OCI-LY7 (cell line): Measurements from ENCODE around the gene FCGBP. TPM values are rescaled to one million over a fixed set of nuclear protein-coding genes. Genes with fewer than 3 reads are reported as not detected.
A peak's percentile ranks its signal among the peaks of the same experiment; 100 is the strongest.

Experiments
- BruUV-seq: library from RNA; stranded (reverse); fragments of 400-500 nt; replicated peaks from 2 replicates; lab custom pipeline; 2021; lab: Mats Ljungman, UMichigan
- CTCF ChIA-PET: fragments of 300-600 bp; sonication (Branson Sonifier 250); formaldehyde crosslinking; loops from one replicate; lab custom pipeline; 2022; ENCODE audit warnings: antibody characterized with exemption; ENCODE audit not compliant: unreplicated experiment; lab: Charles Lee
- POLR2A ChIA-PET: fragments of 300-600 bp; sonication (Branson Sonifier 250); formaldehyde crosslinking; loops from one replicate; lab custom pipeline; 2022; ENCODE audit warnings: antibody characterized with exemption; lab: Charles Lee
- DNase-seq: peaks from one replicate; pipeline ENCODE4 v3.0.0-alpha.2; 2015; ENCODE audit warnings: low spot score
- H2AFZ ChIP-seq: fragments of 200-600 bp; sonication (generic), shearing (Covaris generic); 2 replicates; pipeline ENCODE4 v1.6.1; 2014; ENCODE audit warnings: mild to moderate bottlenecking, antibody characterized with exemption, low read length, moderate library complexity
- H3K27ac ChIP-seq: fragments of 200-600 bp; sonication (generic); 2 replicates; pipeline ENCODE4 v1.5.1; 2014; ENCODE audit warnings: mixed run types, low read depth, mild to moderate bottlenecking, moderate library complexity, low read length, inconsistent platforms; ENCODE audit not compliant: poor library complexity, severe bottlenecking
- H3K36me3 ChIP-seq: fragments of 200-600 bp; sonication (generic); 2 replicates; pipeline ENCODE4 v1.6.1; 2014; ENCODE audit warnings: mild to moderate bottlenecking, antibody characterized with exemption, low read length, moderate library complexity, mixed read lengths; ENCODE audit not compliant: insufficient read depth
- H3K4me1 ChIP-seq: fragments of 200-600 bp; sonication (generic); 2 replicates; pipeline ENCODE4 v1.5.1; 2014; ENCODE audit warnings: mild to moderate bottlenecking, low read length; ENCODE audit not compliant: insufficient read depth, poor library complexity, severe bottlenecking
- H3K4me2 ChIP-seq: fragments of 200-600 bp; sonication (generic); 2 replicates; pipeline ENCODE4 v1.6.1; 2014; ENCODE audit warnings: mild to moderate bottlenecking, low read length
- H3K4me3 ChIP-seq: fragments of 200-600 bp; sonication (generic); 2 replicates; pipeline ENCODE4 v1.5.1; 2014; ENCODE audit warnings: mild to moderate bottlenecking, low read depth, low read length; ENCODE audit not compliant: poor library complexity, severe bottlenecking
- H3K79me2 ChIP-seq: fragments of 200-600 bp; sonication (generic); 2 replicates; pipeline ENCODE4 v1.6.1; 2016; ENCODE audit warnings: low read depth, mild to moderate bottlenecking, low read length, moderate library complexity, mixed read lengths; ENCODE audit not compliant: insufficient read depth
- H3K9me2 ChIP-seq: fragments of 200-600 bp; sonication (generic); 2 replicates; pipeline ENCODE4 v1.6.1; 2016; ENCODE audit warnings: mild to moderate bottlenecking, low read length, mixed read lengths; ENCODE audit not compliant: insufficient read depth
- H3K9me3 ChIP-seq: fragments of 200-600 bp; sonication (generic); 2 replicates; pipeline ENCODE4 v1.6.1; 2014; ENCODE audit warnings: mild to moderate bottlenecking, mixed run types, low read length, mixed read lengths
- H4K20me1 ChIP-seq: fragments of 200-600 bp; sonication (generic); 2 replicates; pipeline ENCODE4 v1.6.1; 2014; ENCODE audit warnings: mild to moderate bottlenecking, antibody characterized with exemption, low read length, moderate library complexity, mixed read lengths; ENCODE audit not compliant: insufficient read depth
- EZH2phosphoT487 ChIP-seq: fragments of 200-600 bp; sonication (generic); IDR thresholded peaks from 2 replicates; pipeline ENCODE4 v1.6.1; 2018; ENCODE audit warnings: low read depth, borderline replicate concordance, mild to moderate bottlenecking, mixed run types, antibody characterized with exemption, low read length, moderate library complexity, mixed read lengths
- intact Hi-C: fragments of 100-400 bp; cut with micrococcal nuclease; formaldehyde crosslinking; loops from one replicate; pipeline ENCODE4 v1.10.0; 2022; ENCODE audit not compliant: unreplicated experiment
- total RNA-seq, 2 experiments: library from RNA; depleted of rRNA in 1 of 2; stranded (reverse); fragments of >200 nt in 1 of 2; shearing (Covaris generic) in 1 of 2; gene quantifications; 2 replicates each; pipeline ENCODE4 v1.2.3, GENCODE V29; 2014 to 2022
- TF ChIP-seq, protein P1 (sequence below): fragments of 200-600 bp; sonication (generic); conservative IDR thresholded peaks from 2 replicates; pipeline ENCODE4 v1.5.1; 2014; ENCODE audit warnings: mild to moderate bottlenecking, antibody characterized with exemption, low read length, moderate library complexity, mixed read lengths

Gene FCGBP
- total RNA-seq, 2 experiments from 2014 or later: 0.41 to 1.7 TPM

DNA sequence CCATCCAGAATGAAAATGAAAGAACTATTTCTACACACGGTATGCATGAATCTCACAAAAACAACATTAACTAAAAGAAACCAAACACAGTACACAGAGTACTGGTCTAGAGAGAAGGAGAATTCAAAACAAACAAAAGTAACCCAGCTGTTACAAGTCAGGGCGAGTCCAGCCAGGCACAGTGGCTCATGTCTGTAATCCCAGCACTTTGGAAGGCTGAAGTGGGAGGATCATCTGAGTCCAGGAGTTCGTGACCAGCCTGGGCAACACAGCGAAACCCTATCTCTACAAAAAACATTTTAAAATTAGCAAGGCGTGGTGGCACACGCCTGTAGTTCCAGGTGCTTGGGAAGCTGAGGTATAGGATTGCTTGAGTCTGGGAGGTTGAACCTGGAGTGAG is 34.8 kb upstream of the FCGBP start:
- H3K4me2 ChIP-seq: peak overlapping the region; percentile 84

DNA sequence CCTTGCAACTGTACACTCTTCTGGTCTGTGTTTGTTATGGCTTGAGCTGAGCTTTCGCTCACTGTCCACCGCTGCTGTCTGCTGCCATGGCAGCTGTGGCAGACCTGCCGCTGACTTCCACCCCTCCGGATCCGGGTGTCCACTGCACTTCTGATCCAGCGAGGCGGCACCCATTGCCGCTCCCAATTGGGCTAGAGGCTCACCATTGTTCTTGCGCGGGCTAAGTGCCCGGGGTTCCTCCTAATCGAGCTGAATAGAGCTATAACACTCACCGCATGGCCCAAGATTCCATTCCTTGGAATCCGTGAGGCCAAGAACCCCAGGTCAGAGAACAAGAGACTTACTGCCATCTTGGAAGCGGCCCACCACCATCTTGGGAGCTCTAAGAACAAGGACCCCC is 34.4 kb upstream of the FCGBP start:
- H3K36me3 ChIP-seq: peaks cover 15% of the 10 kb centered on the region
- ChIA-PET CTCF (no interaction called here), POLR2A (interaction anchor here (0.6 to 2.2 kb wide), 3 partner anchors 12 to 135 kb away, joined by 3 to 12 read pairs (median 7); partner anchors contain the start of gene DYRK1B)
- no TSS peak for BruUV-seq
- no peaks in the 10 kb centered on the region for H4K20me1 ChIP-seq
- DNase-seq: no peak
- intact Hi-C loops: no loop called here
- no peak overlapping the region for H3K27ac ChIP-seq
- no peaks in the 10 kb centered on the region for H3K9me2 ChIP-seq
- H3K79me2 ChIP-seq: peaks cover 15% of the 10 kb centered on the region
- peaks cover 23% of the 10 kb centered on the region for H3K4me1 ChIP-seq
- H2AFZ ChIP-seq: peak overlapping the region; percentile 64; the same call in 1 of the 2 replicates
- TF ChIP-seq, protein P1, sequence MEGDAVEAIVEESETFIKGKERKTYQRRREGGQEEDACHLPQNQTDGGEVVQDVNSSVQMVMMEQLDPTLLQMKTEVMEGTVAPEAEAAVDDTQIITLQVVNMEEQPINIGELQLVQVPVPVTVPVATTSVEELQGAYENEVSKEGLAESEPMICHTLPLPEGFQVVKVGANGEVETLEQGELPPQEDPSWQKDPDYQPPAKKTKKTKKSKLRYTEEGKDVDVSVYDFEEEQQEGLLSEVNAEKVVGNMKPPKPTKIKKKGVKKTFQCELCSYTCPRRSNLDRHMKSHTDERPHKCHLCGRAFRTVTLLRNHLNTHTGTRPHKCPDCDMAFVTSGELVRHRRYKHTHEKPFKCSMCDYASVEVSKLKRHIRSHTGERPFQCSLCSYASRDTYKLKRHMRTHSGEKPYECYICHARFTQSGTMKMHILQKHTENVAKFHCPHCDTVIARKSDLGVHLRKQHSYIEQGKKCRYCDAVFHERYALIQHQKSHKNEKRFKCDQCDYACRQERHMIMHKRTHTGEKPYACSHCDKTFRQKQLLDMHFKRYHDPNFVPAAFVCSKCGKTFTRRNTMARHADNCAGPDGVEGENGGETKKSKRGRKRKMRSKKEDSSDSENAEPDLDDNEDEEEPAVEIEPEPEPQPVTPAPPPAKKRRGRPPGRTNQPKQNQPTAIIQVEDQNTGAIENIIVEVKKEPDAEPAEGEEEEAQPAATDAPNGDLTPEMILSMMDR: no peak
- no peak for TF ChIP-seq EZH2phosphoT487
- peak overlapping the region; percentile 84; the same call in 1 of the 2 replicates for H3K4me2 ChIP-seq
- H3K9me3 ChIP-seq: no peaks in the 10 kb centered on the region
- H3K4me3 ChIP-seq: no peak overlapping the region

More for the DNA sequence above, 34.8 kb upstream of the FCGBP start:
- POLR2A ChIA-PET: interaction anchor here (0.6 to 2.2 kb wide), 5 partner anchors 9 to 135 kb away, joined by 3 to 12 read pairs (median 6); partner anchors contain the start of genes DYRK1B and ZNF780A
- Histone ChIP-seq H3K79me2 (peaks cover 15% of the 10 kb centered on the region), H3K36me3 (peaks cover 20% of the 10 kb centered on the region), H3K4me1 (peaks cover 23% of the 10 kb centered on the region), H3K4me3 (peak overlapping the region; percentile 86), H4K20me1 (no peaks in the 10 kb centered on the region), H3K9me2 (no peaks in the 10 kb centered on the region), H3K9me3 (no peaks in the 10 kb centered on the region), H2AFZ (peak overlapping the region; percentile 64; the same call in 1 of the 2 replicates), H3K27ac (no peak overlapping the region)
- intact Hi-C loops: no loop called here
- CTCF ChIA-PET: interaction anchor here (0.6 to 1.7 kb wide), 3 partner anchors 12 to 71 kb away, joined by 3 to 4 read pairs (median 3); no protein-coding TSS in a partner anchor
- DNase-seq: no peak
- no TSS peak for BruUV-seq
- no peak for TF ChIP-seq EZH2phosphoT487
- TF ChIP-seq, protein P1: no peak

DNA sequence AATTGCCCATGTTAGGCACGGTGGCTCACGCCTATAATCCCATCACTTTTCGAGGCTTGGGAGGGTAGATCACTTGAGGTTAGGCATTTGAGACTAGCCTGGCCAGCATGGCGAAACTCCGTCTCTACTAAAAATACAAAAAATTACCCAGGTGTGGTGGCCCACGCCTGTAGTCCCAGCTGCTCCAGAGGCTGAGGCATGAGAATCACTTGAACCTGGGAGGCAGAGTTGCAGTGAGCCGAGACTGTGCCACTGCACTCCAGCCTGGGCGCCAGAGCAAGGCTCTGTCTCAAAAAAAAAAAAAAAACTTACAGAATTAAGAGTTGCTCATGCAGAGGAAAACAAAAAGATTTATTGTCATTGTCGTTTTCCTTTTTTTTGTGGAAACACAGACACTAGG is 33.1 kb upstream of the FCGBP start:
- Histone ChIP-seq H3K79me2 (peaks cover 15% of the 10 kb centered on the region), H3K27ac (no peak overlapping the region), H3K4me2 (no peak overlapping the region), H3K4me3 (no peak overlapping the region), H3K36me3 (peaks cover 4% of the 10 kb centered on the region; the same call in 1 of the 2 replicates), H2AFZ (no peak overlapping the region), H3K4me1 (peaks cover 26% of the 10 kb centered on the region), H3K9me2 (no peaks in the 10 kb centered on the region), H3K9me3 (no peaks in the 10 kb centered on the region), H4K20me1 (no peaks in the 10 kb centered on the region)
- DNase-seq: no peak
- intact Hi-C loops: no loop called here
- TF ChIP-seq EZH2phosphoT487: no peak
- TF ChIP-seq, protein P1: no peak
- no TSS peak for BruUV-seq
- POLR2A ChIA-PET: interaction anchor here (1.1 kb wide), 1 partner anchor 11 kb away, joined by 6 read pairs; no protein-coding TSS in a partner anchor
- CTCF ChIA-PET: no interaction called here
